HEK293 (cell line): ENCODE results near the gene CYB561D2.

Source experiments
- BCL11A ChIP-seq: fragments of 450-650 bp; formaldehyde crosslinking; IDR thresholded peaks from 2 replicates; pipeline ENCODE4 v1.5.1; 2016; ENCODE audit warnings: low read depth, missing biosample characterization, missing genetic modification characterization
- GFI1B ChIP-seq: fragments of 450-650 bp; formaldehyde crosslinking; IDR thresholded peaks from 2 replicates; pipeline ENCODE4 v1.5.1; 2016; ENCODE audit warnings: missing biosample characterization, missing genetic modification characterization
- GLIS1 ChIP-seq: fragments of 450-650 bp; formaldehyde crosslinking; IDR thresholded peaks from 2 replicates; pipeline ENCODE4 v1.5.1; 2016; ENCODE audit warnings: missing biosample characterization, missing genetic modification characterization
- GLIS2 ChIP-seq: fragments of 450-650 bp; formaldehyde crosslinking; IDR thresholded peaks from 2 replicates; pipeline ENCODE4 v1.5.1; 2016; ENCODE audit warnings: missing biosample characterization, missing genetic modification characterization
- HOXA7 ChIP-seq: sonication (generic); formaldehyde crosslinking; IDR thresholded peaks from 2 replicates; pipeline ENCODE4 v1.8.1; 2022; ENCODE audit warnings: missing genetic modification reagents, borderline replicate concordance
- KLF16 ChIP-seq: fragments of 450-650 bp; formaldehyde crosslinking; IDR thresholded peaks from 2 replicates; pipeline ENCODE4 v1.5.1; 2017; ENCODE audit warnings: missing biosample characterization, missing genetic modification characterization
- PATZ1 ChIP-seq: fragments of 450-650 bp; formaldehyde crosslinking; IDR thresholded peaks from 2 replicates; pipeline ENCODE4 v1.5.1; 2016; ENCODE audit warnings: missing biosample characterization, missing genetic modification characterization
- RBAK ChIP-seq: fragments of 450-650 bp; formaldehyde crosslinking; IDR thresholded peaks from 2 replicates; pipeline ENCODE4 v1.5.1; 2016; ENCODE audit warnings: missing biosample characterization, missing genetic modification characterization
- SALL2 ChIP-seq: fragments of 450-650 bp; formaldehyde crosslinking; IDR thresholded peaks from 2 replicates; pipeline ENCODE4 v1.5.0; 2017; ENCODE audit warnings: missing biosample characterization, mild to moderate bottlenecking, missing genetic modification characterization, borderline replicate concordance
- SCRT2 ChIP-seq: fragments of 450-650 bp; formaldehyde crosslinking; IDR thresholded peaks from 2 replicates; pipeline ENCODE4 v1.5.1; 2016; ENCODE audit warnings: missing biosample characterization, missing genetic modification characterization
- YY2 ChIP-seq: fragments of 450-650 bp; formaldehyde crosslinking; IDR thresholded peaks from 2 replicates; pipeline ENCODE4 v1.5.1; 2016; ENCODE audit warnings: missing biosample characterization, missing genetic modification characterization
- ZBTB10 ChIP-seq: fragments of 450-650 bp; formaldehyde crosslinking; IDR thresholded peaks from 2 replicates; pipeline ENCODE4 v1.5.1; 2016; ENCODE audit warnings: missing biosample characterization, missing genetic modification characterization
- ZBTB17 ChIP-seq: fragments of 450-650 bp; formaldehyde crosslinking; IDR thresholded peaks from 2 replicates; pipeline ENCODE4 v1.5.1; 2016; ENCODE audit warnings: missing biosample characterization, missing genetic modification characterization
- ZBTB26 ChIP-seq: fragments of 450-650 bp; formaldehyde crosslinking; optimal IDR thresholded peaks from 2 replicates; pipeline ENCODE3; 2016; ENCODE audit warnings: missing biosample characterization, mild to moderate bottlenecking, missing genetic modification characterization
- ZBTB6 ChIP-seq: fragments of 450-650 bp; formaldehyde crosslinking; IDR thresholded peaks from 2 replicates; pipeline ENCODE4 v1.5.1; 2017; ENCODE audit warnings: missing biosample characterization, missing genetic modification characterization
- ZEB2 ChIP-seq: fragments of 450-650 bp; formaldehyde crosslinking; IDR thresholded peaks from 2 replicates; pipeline ENCODE4 v1.5.1; 2016; ENCODE audit warnings: missing biosample characterization, missing genetic modification characterization
- ZIC2 ChIP-seq: fragments of 450-650 bp; formaldehyde crosslinking; IDR thresholded peaks from 2 replicates; pipeline ENCODE4 v1.5.1; 2016; ENCODE audit warnings: missing biosample characterization, missing genetic modification characterization
- ZNF133 ChIP-seq: fragments of 450-650 bp; formaldehyde crosslinking; IDR thresholded peaks from 2 replicates; pipeline ENCODE4 v1.5.1; 2016; ENCODE audit warnings: missing biosample characterization, missing genetic modification characterization
- ZNF19 ChIP-seq: fragments of 450-650 bp; formaldehyde crosslinking; IDR thresholded peaks from 2 replicates; pipeline ENCODE4; 2016; ENCODE audit warnings: missing biosample characterization, missing genetic modification characterization, low read depth
- ZNF274 ChIP-seq, 2 experiments: fragments of 200-500 bp in 1 of 2; fragments of 450-650 bp in 1 of 2; sonication (Bioruptor generic) in 1 of 2; formaldehyde crosslinking in 1 of 2; IDR thresholded peaks; 2 replicates each; pipeline versions ENCODE4 v1.5.1 to v1.6.1; 2014 to 2016; ENCODE audit warnings: borderline replicate concordance in 1 of 2, inconsistent platforms in 1 of 2, low read length in 1 of 2, missing biosample characterization in 1 of 2, missing genetic modification characterization in 1 of 2
- ZNF292 ChIP-seq: fragments of 450-650 bp; formaldehyde crosslinking; IDR thresholded peaks from 2 replicates; pipeline ENCODE4 v1.5.1; 2016; ENCODE audit warnings: low read depth, missing biosample characterization, missing genetic modification characterization, borderline replicate concordance
- ZNF302 ChIP-seq: fragments of 450-650 bp; formaldehyde crosslinking; IDR thresholded peaks from 2 replicates; pipeline ENCODE4 v1.5.1; 2016; ENCODE audit warnings: missing biosample characterization, missing genetic modification characterization, low read depth
- ZNF580 ChIP-seq: fragments of 450-650 bp; formaldehyde crosslinking; IDR thresholded peaks from 2 replicates; pipeline ENCODE4 v1.5.1; 2016; ENCODE audit warnings: missing biosample characterization, missing genetic modification characterization
- ZNF629 ChIP-seq: fragments of 450-650 bp; formaldehyde crosslinking; IDR thresholded peaks from 2 replicates; pipeline ENCODE4 v1.5.1; 2017; ENCODE audit warnings: missing biosample characterization, missing genetic modification characterization
- ZNF639 ChIP-seq: fragments of 450-650 bp; formaldehyde crosslinking; IDR thresholded peaks from 2 replicates; pipeline ENCODE4 v1.5.1; 2016; ENCODE audit warnings: missing biosample characterization, missing genetic modification characterization
- ZNF654 ChIP-seq: fragments of 450-650 bp; formaldehyde crosslinking; IDR thresholded peaks from 2 replicates; pipeline ENCODE4 v1.5.1; 2016; ENCODE audit warnings: low read depth, missing biosample characterization, missing genetic modification characterization
- ZNF677 ChIP-seq: fragments of 450-650 bp; IDR thresholded peaks from 2 replicates; pipeline ENCODE4 v1.5.0; 2018; ENCODE audit warnings: missing biosample characterization, mild to moderate bottlenecking, missing genetic modification characterization, moderate library complexity
- ZNF692 ChIP-seq: fragments of 450-650 bp; formaldehyde crosslinking; IDR thresholded peaks from 2 replicates; pipeline ENCODE4 v1.5.1; 2016; ENCODE audit warnings: missing biosample characterization, missing genetic modification characterization
- ZNF707 ChIP-seq: fragments of 450-650 bp; formaldehyde crosslinking; IDR thresholded peaks from 2 replicates; pipeline ENCODE4 v1.5.1; 2016; ENCODE audit warnings: missing biosample characterization, missing genetic modification characterization
- ZNF843 ChIP-seq: fragments of 450-650 bp; formaldehyde crosslinking; IDR thresholded peaks from 2 replicates; pipeline ENCODE4 v1.5.1; 2016; ENCODE audit warnings: missing biosample characterization, missing genetic modification characterization

Gene CYB561D2

GRCh38 chr3:50324351-50325112 lies 26.1 kb upstream of the CYB561D2 start (continued):
- 0 out of 2 replicates have a peak, but pooled peaks have one; percentile 30 for TF ChIP-seq ZBTB10 (tag by site-specific recombination)
- TF ChIP-seq BCL11A (tag by site-specific recombination) = no peak
- TF ChIP-seq ZNF677 = no peak
- no peak for TF ChIP-seq ZNF707 (tag by site-specific recombination)
- 0 out of 2 replicates have a peak, but pooled peaks have one; percentile 43 for TF ChIP-seq ZEB2 (tag by site-specific recombination)
- peak; percentile 68 for TF ChIP-seq PATZ1
- no peak for TF ChIP-seq HOXA7 (CRISPR knock-in tag)
- TF ChIP-seq ZBTB6 (tag by site-specific recombination) = no peak
- TF ChIP-seq ZBTB17 (tag by site-specific recombination) = no peak
- TF ChIP-seq GLIS1 (tag by site-specific recombination) = peak; percentile 89
- TF ChIP-seq YY2 = no peak
- no peak for TF ChIP-seq ZNF302
- no peak for TF ChIP-seq SCRT2 (tag by site-specific recombination)
- no peak for TF ChIP-seq RBAK (tag by site-specific recombination)
- peak; percentile 49; the same call in 1 of the 2 replicates for TF ChIP-seq ZNF692 (tag by site-specific recombination)
- TF ChIP-seq KLF16 (tag by site-specific recombination) = no peak
- TF ChIP-seq SALL2 (tag by site-specific recombination) = no peak
- TF ChIP-seq ZNF629 (tag by site-specific recombination) = no peak
- TF ChIP-seq ZNF19 (tag by site-specific recombination) = no peak
- peak; percentile 93 for TF ChIP-seq GLIS2 (tag by site-specific recombination)
- peak; percentile 82 for TF ChIP-seq ZNF654 (tag by site-specific recombination)
- no peak for TF ChIP-seq ZNF580 (tag by site-specific recombination)
- peak; percentile 65; the same call in 1 of the 2 replicates for TF ChIP-seq ZIC2 (tag by site-specific recombination)
- TF ChIP-seq GFI1B = no peak
- TF ChIP-seq ZNF843 (tag by site-specific recombination) = no peak
- no peak for TF ChIP-seq ZNF639 (tag by site-specific recombination)
- TF ChIP-seq ZNF133 = no peak
- TF ChIP-seq ZNF274 (IDR thresholded peaks at IDR 0.05; ENCODE audit: low read length) = no peak
- TF ChIP-seq ZNF274 (tag by site-specific recombination; IDR thresholded peaks at IDR 0.05; ENCODE audit: borderline replicate concordance) = no peak
- TF ChIP-seq ZBTB26 = no peak
- no peak for TF ChIP-seq ZNF292 (tag by site-specific recombination)
